Muscle of back (tissue), 11 donors: ENCODE results near the gene TIE1. TPM values are rescaled to one million over a fixed set of nuclear protein-coding genes. Genes with fewer than 3 reads are reported as not detected.

Experiments
- DNase-seq, 3 donors: peaks; one replicate each; pipeline versions ENCODE4 v3.0.0 to v3.0.0-alpha.2; 2013
- polyA plus RNA-seq, 10 donors: library from polyadenylated mRNA; unstranded; fragments of 120-200 nt; gene quantifications; one replicate each; pipeline ENCODE4 v1.2.1, GENCODE V29; 2013; ENCODE audit not compliant: insufficient read length in 10 of 10

The TIE1 gene
- polyA plus RNA-seq, 10 donors: 29.3 to 58.5 (median 42.2) TPM

- DNase-seq: no peak
These were observed 11.7 kb upstream of the TIE1 start for GRCh38 chr1:43288785-43289706.

- DNase-seq: no peak
These were observed 8.6 kb upstream of the TIE1 start for GRCh38 chr1:43292216-43292615.

- no peak for DNase-seq
These were observed 8.1 kb upstream of the TIE1 start for GRCh38 chr1:43292679-43293078.

GRCh38 chr1:43293176-43293575, 7.6 kb upstream of the TIE1 start:
- no peak for DNase-seq

GRCh38 chr1:43293896-43294760, 6.7 kb upstream of the TIE1 start:
- DNase-seq: no peak

- DNase-seq: no peak
These were observed 6.0 kb upstream of the TIE1 start for GRCh38 chr1:43294761-43295160.

GRCh38 chr1:43296207-43296606, 4.6 kb upstream of the TIE1 start:
- no peak for DNase-seq

- no peak for DNase-seq
These were observed 2.7 kb upstream of the TIE1 start for GRCh38 chr1:43298055-43298454.

- no peak for DNase-seq
These were observed 1.7 kb upstream of the TIE1 start for GRCh38 chr1:43299101-43299500.

- DNase-seq: no peak
These were observed 1.4 kb downstream of the TIE1 start for GRCh38 chr1:43302201-43302600.

GRCh38 chr1:43302721-43303470, 2.1 kb downstream of the TIE1 start:
- DNase-seq: no peak

GRCh38 chr1:43303471-43304313, 2.9 kb downstream of the TIE1 start:
- DNase-seq: no peak

GRCh38 chr1:43304314-43304681, 3.5 kb downstream of the TIE1 start:
- DNase-seq: peak; percentile 26 to 70 (median 49)

GRCh38 chr1:43304771-43305300, 4.1 kb downstream of the TIE1 start:
- DNase-seq: no peak

- no peak for DNase-seq
These were observed 4.7 kb downstream of the TIE1 start for GRCh38 chr1:43305461-43305860.

- no peak for DNase-seq
These were observed 5.3 kb downstream of the TIE1 start for GRCh38 chr1:43305926-43306687.

- no peak for DNase-seq
These were observed 6.1 kb downstream of the TIE1 start for GRCh38 chr1:43306688-43307457.

- no peak for DNase-seq
These were observed 6.8 kb downstream of the TIE1 start for GRCh38 chr1:43307458-43308158.
